Endothelial cell of umbilical vein (primary cell): ENCODE data around the gene ZFYVE21. TPM values are rescaled to one million over a fixed set of nuclear protein-coding genes. Genes with fewer than 3 reads are reported as not detected.
A peak's percentile ranks its signal among the peaks of the same experiment; 100 is the strongest.

Source experiments
- BruUV-seq: library from RNA; stranded (reverse); fragments of 400-500 nt; replicated peaks from 2 replicates; lab custom pipeline; 2021; lab: Mats Ljungman, UMichigan
- CTCF ChIA-PET: fragments of 300-600, 350-600 bp; sonication (Branson Sonifier 250); formaldehyde crosslinking; loops from one replicate; lab custom pipeline; 2021; ENCODE audit warnings: antibody characterized with exemption, inconsistent platforms; lab: Charles Lee
- POLR2A ChIA-PET: fragments of 300-600, 350-600 bp; sonication (Branson Sonifier 250); formaldehyde crosslinking; loops from one replicate; lab custom pipeline; 2021; ENCODE audit warnings: antibody characterized with exemption, inconsistent platforms; lab: Charles Lee
- DNase-seq: peaks from one replicate; pipeline ENCODE4 v3.0.0-alpha.2; 2011; ENCODE audit warnings: low read depth, low spot score
- FAIRE-seq: peaks from 2 replicates; lab custom pipeline; 2011; peaks lifted over from hg19 to GRCh38; lab: Jason Lieb, UNC
- H2AFZ ChIP-seq: 2 replicates; pipeline ENCODE4 v1.6.0; 2012; ENCODE audit warnings: low read depth, low read length, control low read depth, inconsistent platforms
- H3K27ac ChIP-seq: 2 replicates; pipeline ENCODE4 v1.5.1; 2011; ENCODE audit warnings: low read depth, mild to moderate bottlenecking, control low read depth, low read length, moderate library complexity; ENCODE audit not compliant: insufficient read depth
- H3K27me3 ChIP-seq, 2 experiments: 2 replicates each; pipeline versions ENCODE4 v1.6.0 to v1.6.1; 2011; ENCODE audit warnings: low read length in 2 of 2, mixed read lengths in 1 of 2; ENCODE audit not compliant: control insufficient read depth in 2 of 2, insufficient read depth in 2 of 2
- H3K36me3 ChIP-seq, 2 experiments: 2 replicates in 1 of 2; 3 replicates in 1 of 2; pipeline ENCODE4 v1.5.1; 2011; ENCODE audit warnings: low read length in 2 of 2, mild to moderate bottlenecking in 1 of 2, moderate library complexity in 1 of 2; ENCODE audit not compliant: control insufficient read depth in 2 of 2, insufficient read depth in 2 of 2; ENCODE audit errors: extremely low read depth in 1 of 2
- H3K4me1 ChIP-seq: 3 replicates; pipeline ENCODE4 v1.5.1; 2011; ENCODE audit warnings: mild to moderate bottlenecking, low read length; ENCODE audit not compliant: control insufficient read depth, insufficient read depth; ENCODE audit errors: extremely low read depth
- H3K4me2 ChIP-seq: 2 replicates; pipeline ENCODE4 v1.6.1; 2011; ENCODE audit warnings: low read length, control low read depth, mixed read lengths; ENCODE audit not compliant: insufficient read depth
- H3K4me3 ChIP-seq, 3 experiments: fragments of 200-600 bp in 1 of 3; sonication (generic), shearing (Covaris generic) in 1 of 3; replicated peaks in 1 of 3; 2 replicates each; pipeline ENCODE4 v1.5.1; 2011 to 2016; ENCODE audit warnings: control low read depth in 3 of 3, low read length in 3 of 3, mild to moderate bottlenecking in 2 of 3, inconsistent platforms in 1 of 3, low read depth in 1 of 3, moderate library complexity in 1 of 3; ENCODE audit not compliant: insufficient read depth in 1 of 3
- H3K79me2 ChIP-seq: 2 replicates; pipeline ENCODE4 v1.6.0; 2012; ENCODE audit warnings: low read length, inconsistent platforms; ENCODE audit not compliant: control insufficient read depth, insufficient read depth
- H3K9ac ChIP-seq: replicated peaks from 2 replicates; pipeline ENCODE3; 2011; ENCODE audit warnings: low read length, control low read depth; ENCODE audit not compliant: insufficient read depth; ENCODE audit errors: extremely low read depth
- H3K9me1 ChIP-seq: replicated peaks from 3 replicates; pipeline ENCODE4 v1.6.0; 2011; ENCODE audit warnings: mild to moderate bottlenecking, low read length; ENCODE audit not compliant: control insufficient read depth, insufficient read depth; ENCODE audit errors: extremely low read depth
- H3K9me3 ChIP-seq: replicated peaks from 2 replicates; pipeline ENCODE4 v1.5.1; 2012; ENCODE audit warnings: low read length, inconsistent platforms; ENCODE audit not compliant: control insufficient read depth, insufficient read depth
- H4K20me1 ChIP-seq: replicated peaks from 2 replicates; pipeline ENCODE3; 2011; ENCODE audit warnings: mild to moderate bottlenecking, low read length; ENCODE audit not compliant: control insufficient read depth, insufficient read depth; ENCODE audit errors: extremely low read depth
- CTCF ChIP-seq, 2 donors: IDR thresholded peaks; 1 replicate in 1 of 2; 2 replicates in 1 of 2; pipeline ENCODE4 v1.5.1; 2011; ENCODE audit warnings: low read length in 2 of 2, mild to moderate bottlenecking in 2 of 2, moderate library complexity in 2 of 2, control low read depth in 1 of 2, inconsistent platforms in 1 of 2, low read depth in 1 of 2; ENCODE audit not compliant: insufficient read depth in 1 of 2; ENCODE audit errors: extremely low read depth in 1 of 2
- FOS ChIP-seq: IDR thresholded peaks from 2 replicates; pipeline ENCODE4 v1.6.1; 2011; ENCODE audit warnings: mild to moderate bottlenecking, low read length, moderate library complexity, borderline replicate concordance; ENCODE audit not compliant: insufficient read depth
- MAX ChIP-seq: IDR thresholded peaks from 2 replicates; pipeline ENCODE4 v1.6.1; 2011; ENCODE audit not compliant: insufficient read depth, insufficient read length
- POLR2A ChIP-seq: IDR thresholded peaks from 2 replicates; pipeline ENCODE4 v1.6.1; 2012; ENCODE audit warnings: low read depth, mild to moderate bottlenecking, control low read depth, low read length
- POLR2AphosphoS5 ChIP-seq: IDR thresholded peaks from 2 replicates; pipeline ENCODE4 v1.6.1; 2012; ENCODE audit warnings: low read depth, mild to moderate bottlenecking, control low read depth, low read length, moderate library complexity; ENCODE audit not compliant: insufficient read depth
- dilution Hi-C: fragments of 300-500 bp; cut with MboI; formaldehyde crosslinking; loops from one replicate; pipeline ENCODE4 v1.15.0; 2019; ENCODE audit warnings: low sequenced_read_pairs; ENCODE audit not compliant: extremely low pct_ligation_motif_present
- intact Hi-C: fragments of 100-400 bp; cut with micrococcal nuclease; formaldehyde crosslinking; loops from one replicate; pipeline ENCODE4 v1.10.0; 2022
- polyA plus RNA-seq, 4 experiments: library from polyadenylated mRNA; depleted of rRNA in 3 of 4; stranded (reverse) in 3 of 4; unstranded in 1 of 4; fragments of >200 nt; gene quantifications; 2 replicates each; pipeline versions ENCODE4 v1.2.1 to v1.2.3, GENCODE V29; 2011 to 2012; ENCODE audit warnings: missing spikeins in 1 of 4
- total RNA-seq: library from RNA; stranded (reverse); gene quantifications from 2 replicates; pipeline ENCODE4 v1.2.3, GENCODE V29; 2021

The ZFYVE21 gene
- total and polyA plus RNA-seq, 2 donors (not counting 3 experiments of a cell fraction or from before 2014, with no cell fraction given): 54.5 to 98.3 TPM

- BruUV-seq: no TSS peak
- Histone ChIP-seq H3K4me3 (no peak overlapping the region), H3K9ac (peak overlapping the region; percentile 27), H3K36me3 (peaks cover 0 to 16% of the 10 kb centered on the region in 2 experiments), H3K4me2 (peak overlapping the region; percentile 23), H2AFZ (no peak overlapping the region), H3K27me3 (no peaks in the 10 kb centered on the region), H3K27ac (peak overlapping the region; percentile 77), H3K9me1 (no peaks in the 10 kb centered on the region), H4K20me1 (no peaks in the 10 kb centered on the region), H3K79me2 (no peaks in the 10 kb centered on the region), H3K9me3 (no peaks in the 10 kb centered on the region), H3K4me1 (peaks cover 35% of the 10 kb centered on the region)
- intact Hi-C loops: loop anchor here (1.0 kb wide), 1 partner anchor 10 kb away; the partner anchor contains the start of genes XRCC3 and ZFYVE21
- ChIA-PET POLR2A (no interaction called here), CTCF (interaction anchor here (0.8 to 3.1 kb wide), 6 partner anchors 10 to 209 kb away, joined by 3 to 10 read pairs (median 4); partner anchors contain the start of genes XRCC3 and ZFYVE21)
- DNase-seq: peak; percentile 86
- peak; percentile 92 for FAIRE-seq
- no peak for TF ChIP-seq CTCF (IDR thresholded peaks at IDR 0.05; ENCODE audit: extremely low read depth in 1 of 2, insufficient read depth in 1 of 2, low read depth in 1 of 2, low read length in 2 of 2)
- TF ChIP-seq MAX: peak; percentile 8
- dilution Hi-C loops: no loop called here
Measured at GRCh38 chr14:103705118-103705503, 10.5 kb upstream of the ZFYVE21 start.

GRCh38 chr14:103705504-103706284 lies 9.9 kb upstream of the ZFYVE21 start:
- FAIRE-seq (no peak), DNase-seq (no peak)
- Histone ChIP-seq H3K27me3 (no peaks in the 10 kb centered on the region), H3K4me1 (peaks cover 36% of the 10 kb centered on the region), H4K20me1 (no peaks in the 10 kb centered on the region), H3K79me2 (no peaks in the 10 kb centered on the region), H3K9me3 (no peaks in the 10 kb centered on the region), H3K9me1 (no peaks in the 10 kb centered on the region), H3K27ac (peak overlapping the region; percentile 77), H3K36me3 (peaks cover 0 to 12% of the 10 kb centered on the region in 2 experiments), H2AFZ (no peak overlapping the region), H3K9ac (peak overlapping the region; percentile 19), H3K4me3 (no peak overlapping the region), H3K4me2 (no peak overlapping the region)
- dilution Hi-C loops (no loop called here), intact Hi-C loops (loop anchor here (1.0 kb wide), 1 partner anchor 10 kb away; the partner anchor contains the start of genes XRCC3 and ZFYVE21)
- TF ChIP-seq POLR2A: peak; percentile 61
- TF ChIP-seq POLR2AphosphoS5: peak; percentile 34
- peak; percentile 35 for TF ChIP-seq FOS
- TF ChIP-seq CTCF (IDR thresholded peaks at IDR 0.05; ENCODE audit: extremely low read depth in 1 of 2, insufficient read depth in 1 of 2, low read depth in 1 of 2, low read length in 2 of 2): no peak
- ChIA-PET CTCF (interaction anchor here (1.0 to 3.1 kb wide), 6 partner anchors 9 to 195 kb away, joined by 3 to 10 read pairs (median 4); partner anchors contain the start of genes XRCC3 and ZFYVE21), POLR2A (no interaction called here)
- no TSS peak for BruUV-seq
